Spleen (tissue), 7 donors: ENCODE data around the gene PHF20.

Experiments
- CTCF ChIP-seq, 11 experiments: fragments of 200-600 bp in 7 of 11; fragments of 450-650 bp in 4 of 11; sonication (generic) in 4 of 11; IDR thresholded peaks in 8 of 11; conservative IDR thresholded peaks in 3 of 11; 1 replicate in 7 of 11; 2 replicates in 4 of 11; pipeline versions ENCODE4 v1.4.0 to v1.8.0; 2016 to 2021; ENCODE audit warnings: antibody characterized with exemption in 11 of 11, inconsistent platforms in 4 of 11, mild to moderate bottlenecking in 1 of 11
- POLR2A ChIP-seq, 3 donors: fragments of 450-650 bp; IDR thresholded peaks; one replicate each; pipeline ENCODE4 v1.5.1; 2017; ENCODE audit warnings: antibody characterized with exemption in 3 of 3, mild to moderate bottlenecking in 1 of 3
- donor health status: DM: no; HTN: no; CAD: no; lungs with moderate emphysema.
- donor health status: DM: no; HTN: no; CAD: no.
- donor health status: DM: no; HTN: no; CAD: no.

GRCh38 chr20:35826397-35826998, 54.7 kb downstream of the PHF20 start:
- TF ChIP-seq CTCF (IDR thresholded peaks at IDR 0.05 in 8 of 11, conservative IDR thresholded peaks at IDR 0.05 in 3 of 11) = no peak
- TF ChIP-seq POLR2A (IDR thresholded peaks at IDR 0.05) = no peak
